ENCODE measurements around the gene ZNRF2.

The ZNRF2 gene

DNA sequence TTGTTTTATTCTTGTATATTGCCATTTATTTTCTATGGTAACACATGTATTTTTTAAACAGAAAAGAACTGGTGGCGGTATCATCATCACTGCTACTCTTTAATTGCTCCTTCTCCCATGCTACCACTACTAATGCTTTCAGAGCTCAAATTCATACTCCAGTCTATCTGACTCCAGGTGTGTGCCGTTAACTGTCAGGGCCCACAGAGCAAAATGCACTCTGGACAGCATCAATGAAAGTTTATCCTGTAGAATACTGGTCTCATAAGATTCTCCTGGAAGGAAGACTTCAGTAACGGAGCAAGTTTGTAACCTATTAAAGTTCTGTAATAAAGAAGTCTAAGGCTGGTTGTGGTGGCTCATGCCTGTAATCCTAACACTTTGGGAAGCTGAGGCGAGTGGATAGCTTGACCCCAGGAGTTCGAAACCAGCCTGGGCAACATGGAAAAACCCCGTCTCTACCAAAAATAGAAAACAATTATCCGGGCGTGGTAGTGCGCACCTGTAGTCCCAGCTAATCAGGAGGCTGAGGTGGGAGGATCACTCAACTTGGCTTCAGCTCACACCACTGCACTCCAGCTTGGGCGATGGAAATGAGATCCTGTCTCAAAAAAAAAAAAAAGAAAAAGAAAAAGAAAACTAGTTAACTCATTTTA, 18.4 kb downstream of the ZNRF2 start:
- H3K36me3 ChIP-seq (ENCODE audit: control insufficient read depth in 5 of 5, insufficient read depth in 5 of 5, low read length in 5 of 5), result no peaks in the 10 kb centered on the region
- H3K4me3 ChIP-seq (ENCODE audit: low read depth in 1 of 5, low read length in 5 of 5), result no peak overlapping the region
- no peak overlapping the region for H3K9ac ChIP-seq (ENCODE audit: low read length in 5 of 5)
- no peak overlapping the region for H3K27ac ChIP-seq (ENCODE audit: low read depth, low read length)
- no peaks in the 10 kb centered on the region for H3K9me3 ChIP-seq (ENCODE audit: control insufficient read depth in 5 of 5, low read length in 5 of 5)
- H3K4me1 ChIP-seq (ENCODE audit: control insufficient read depth in 5 of 5, insufficient read depth in 5 of 5, low read length in 5 of 5), result peaks cover 0 to 19% (median 5%) of the 10 kb centered on the region in 5 donors
- H3K27me3 ChIP-seq (ENCODE audit: control insufficient read depth in 5 of 5, insufficient read depth in 4 of 5, low read length in 5 of 5), result no peaks in the 10 kb centered on the region

DNA sequence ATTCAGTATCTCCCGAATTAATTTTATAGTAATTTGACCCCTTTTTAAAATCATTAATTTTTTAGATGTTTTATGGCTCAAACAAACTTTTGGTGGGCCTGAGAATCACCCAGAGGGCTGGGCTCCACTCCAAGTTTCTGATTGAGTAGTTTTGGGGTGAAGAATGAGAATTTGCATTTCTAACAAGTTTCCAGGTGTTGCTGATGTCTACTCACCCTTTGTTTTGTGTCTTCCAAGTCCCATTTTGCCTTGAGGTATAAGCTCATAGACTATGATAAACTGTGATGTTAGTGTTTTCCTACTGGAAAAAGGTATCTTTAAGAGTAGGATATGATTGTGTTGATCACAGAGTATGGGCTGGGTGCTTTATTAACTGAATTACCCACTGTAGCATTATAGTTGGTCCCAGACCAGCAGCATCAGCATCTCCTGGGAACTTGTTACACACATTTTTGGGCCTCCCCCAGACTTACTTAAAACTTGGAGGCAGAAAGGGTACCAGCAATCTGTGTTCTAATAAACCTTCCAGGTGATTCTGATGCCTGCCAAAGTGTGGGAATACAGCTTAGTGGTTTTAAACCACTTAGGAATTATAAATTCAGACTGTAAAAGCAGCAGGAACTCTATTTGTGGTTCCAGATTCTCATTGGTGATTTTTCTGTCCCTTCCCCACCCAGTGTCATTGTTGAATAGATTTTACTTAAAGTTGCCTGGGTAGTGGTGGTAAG, 19.1 kb downstream of the ZNRF2 start:
- Histone ChIP-seq H3K27ac (ENCODE audit: low read depth, low read length) (no peak overlapping the region), H3K4me3 (ENCODE audit: low read depth in 1 of 5, low read length in 5 of 5) (no peak overlapping the region), H3K9me3 (ENCODE audit: control insufficient read depth in 5 of 5, low read length in 5 of 5) (no peaks in the 10 kb centered on the region), H3K4me1 (ENCODE audit: control insufficient read depth in 5 of 5, insufficient read depth in 5 of 5, low read length in 5 of 5) (peaks cover 0 to 17% (median 5%) of the 10 kb centered on the region in 5 donors), H3K36me3 (ENCODE audit: control insufficient read depth in 5 of 5, insufficient read depth in 5 of 5, low read length in 5 of 5) (no peaks in the 10 kb centered on the region), H3K9ac (ENCODE audit: low read length in 5 of 5) (peak overlapping the region in 1 of 5 donors; percentile 35), H3K27me3 (ENCODE audit: control insufficient read depth in 5 of 5, insufficient read depth in 4 of 5, low read length in 5 of 5) (no peaks in the 10 kb centered on the region)

- Histone ChIP-seq H3K4me1 (ENCODE audit: control insufficient read depth in 5 of 5, insufficient read depth in 5 of 5, low read length in 5 of 5) (peaks cover 0 to 15% (median 5%) of the 10 kb centered on the region in 5 donors), H3K9ac (ENCODE audit: low read length in 5 of 5) (peak overlapping the region in 1 of 5 donors; percentile 35), H3K9me3 (ENCODE audit: control insufficient read depth in 5 of 5, low read length in 5 of 5) (no peaks in the 10 kb centered on the region), H3K36me3 (ENCODE audit: control insufficient read depth in 5 of 5, insufficient read depth in 5 of 5, low read length in 5 of 5) (no peaks in the 10 kb centered on the region), H3K4me3 (ENCODE audit: low read depth in 1 of 5, low read length in 5 of 5) (no peak overlapping the region), H3K27ac (ENCODE audit: low read depth, low read length) (no peak overlapping the region), H3K27me3 (ENCODE audit: control insufficient read depth in 5 of 5, insufficient read depth in 4 of 5, low read length in 5 of 5) (no peaks in the 10 kb centered on the region)
These were observed 19.9 kb downstream of the ZNRF2 start for GRCh38 chr7:30304177-30304884.

GRCh38 chr7:30306976-30307375, 22.6 kb downstream of the ZNRF2 start:
- Histone ChIP-seq H3K27ac (ENCODE audit: low read depth, low read length) (no peak overlapping the region), H3K9me3 (ENCODE audit: control insufficient read depth in 5 of 5, low read length in 5 of 5) (no peaks in the 10 kb centered on the region), H3K9ac (ENCODE audit: low read length in 5 of 5) (no peak overlapping the region), H3K4me3 (ENCODE audit: low read depth in 1 of 5, low read length in 5 of 5) (no peak overlapping the region), H3K36me3 (ENCODE audit: control insufficient read depth in 5 of 5, insufficient read depth in 5 of 5, low read length in 5 of 5) (no peaks in the 10 kb centered on the region), H3K27me3 (ENCODE audit: control insufficient read depth in 5 of 5, insufficient read depth in 4 of 5, low read length in 5 of 5) (no peaks in the 10 kb centered on the region), H3K4me1 (ENCODE audit: control insufficient read depth in 5 of 5, insufficient read depth in 5 of 5, low read length in 5 of 5) (peaks cover 0 to 6% (median 3%) of the 10 kb centered on the region in 5 donors)

GRCh38 chr7:30308389-30308788, 24.0 kb downstream of the ZNRF2 start:
- H3K9me3 ChIP-seq (ENCODE audit: control insufficient read depth in 5 of 5, low read length in 5 of 5), result no peaks in the 10 kb centered on the region
- no peaks in the 10 kb centered on the region for H3K27me3 ChIP-seq (ENCODE audit: control insufficient read depth in 5 of 5, insufficient read depth in 4 of 5, low read length in 5 of 5)
- no peak overlapping the region for H3K27ac ChIP-seq (ENCODE audit: low read depth, low read length)
- H3K36me3 ChIP-seq (ENCODE audit: control insufficient read depth in 5 of 5, insufficient read depth in 5 of 5, low read length in 5 of 5), result no peaks in the 10 kb centered on the region
- H3K9ac ChIP-seq (ENCODE audit: low read length in 5 of 5), result no peak overlapping the region
- H3K4me3 ChIP-seq (ENCODE audit: low read depth in 1 of 5, low read length in 5 of 5), result no peak overlapping the region
- peaks cover 0 to 12% (median 5%) of the 10 kb centered on the region in 5 donors for H3K4me1 ChIP-seq (ENCODE audit: control insufficient read depth in 5 of 5, insufficient read depth in 5 of 5, low read length in 5 of 5)

DNA sequence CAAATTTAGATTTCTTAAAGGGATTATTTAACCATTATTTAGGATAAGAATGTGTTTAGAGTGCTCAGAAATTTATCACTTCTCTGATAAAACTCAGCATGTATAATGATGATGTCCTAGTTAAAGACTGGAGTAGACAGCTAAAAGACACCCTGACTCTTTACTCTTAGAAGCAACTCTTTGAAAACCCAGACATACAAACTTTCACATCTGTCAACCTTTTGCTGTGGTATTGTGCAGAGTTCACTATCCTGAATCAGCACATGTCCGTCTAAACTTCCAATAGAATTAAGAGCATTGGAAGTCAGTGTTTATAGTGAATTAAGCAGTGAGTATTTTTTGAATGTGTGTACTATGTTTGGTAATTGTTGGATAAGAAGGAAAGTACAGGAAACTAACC, 24.9 kb downstream of the ZNRF2 start:
- H3K27ac ChIP-seq (ENCODE audit: low read depth, low read length), result no peak overlapping the region
- no peaks in the 10 kb centered on the region for H3K36me3 ChIP-seq (ENCODE audit: control insufficient read depth in 5 of 5, insufficient read depth in 5 of 5, low read length in 5 of 5)
- no peak overlapping the region for H3K9ac ChIP-seq (ENCODE audit: low read length in 5 of 5)
- no peaks in the 10 kb centered on the region for H3K27me3 ChIP-seq (ENCODE audit: control insufficient read depth in 5 of 5, insufficient read depth in 4 of 5, low read length in 5 of 5)
- H3K4me1 ChIP-seq (ENCODE audit: control insufficient read depth in 5 of 5, insufficient read depth in 5 of 5, low read length in 5 of 5), result peaks cover 0 to 10% (median 9%) of the 10 kb centered on the region in 5 donors
- no peaks in the 10 kb centered on the region for H3K9me3 ChIP-seq (ENCODE audit: control insufficient read depth in 5 of 5, low read length in 5 of 5)
- no peak overlapping the region for H3K4me3 ChIP-seq (ENCODE audit: low read depth in 1 of 5, low read length in 5 of 5)

GRCh38 chr7:30309842-30310435, 25.5 kb downstream of the ZNRF2 start:
- no peaks in the 10 kb centered on the region for H3K36me3 ChIP-seq (ENCODE audit: control insufficient read depth in 5 of 5, insufficient read depth in 5 of 5, low read length in 5 of 5)
- no peak overlapping the region for H3K4me3 ChIP-seq (ENCODE audit: low read depth in 1 of 5, low read length in 5 of 5)
- H3K27me3 ChIP-seq (ENCODE audit: control insufficient read depth in 5 of 5, insufficient read depth in 4 of 5, low read length in 5 of 5), result no peaks in the 10 kb centered on the region
- no peak overlapping the region for H3K9ac ChIP-seq (ENCODE audit: low read length in 5 of 5)
- no peak overlapping the region for H3K27ac ChIP-seq (ENCODE audit: low read depth, low read length)
- no peaks in the 10 kb centered on the region for H3K9me3 ChIP-seq (ENCODE audit: control insufficient read depth in 5 of 5, low read length in 5 of 5)
- peaks cover 0 to 10% (median 9%) of the 10 kb centered on the region in 5 donors for H3K4me1 ChIP-seq (ENCODE audit: control insufficient read depth in 5 of 5, insufficient read depth in 5 of 5, low read length in 5 of 5)

GRCh38 chr7:30310674-30311362, 26.4 kb downstream of the ZNRF2 start:
- peaks cover 0 to 10% (median 9%) of the 10 kb centered on the region in 5 donors for H3K4me1 ChIP-seq (ENCODE audit: control insufficient read depth in 5 of 5, insufficient read depth in 5 of 5, low read length in 5 of 5)
- H3K9ac ChIP-seq (ENCODE audit: low read length in 5 of 5), result no peak overlapping the region
- H3K36me3 ChIP-seq (ENCODE audit: control insufficient read depth in 5 of 5, insufficient read depth in 5 of 5, low read length in 5 of 5), result no peaks in the 10 kb centered on the region

GRCh38 chr7:30312178-30312577, 27.8 kb downstream of the ZNRF2 start:
- Histone ChIP-seq H3K36me3 (ENCODE audit: control insufficient read depth in 5 of 5, insufficient read depth in 5 of 5, low read length in 5 of 5) (no peaks in the 10 kb centered on the region), H3K4me3 (ENCODE audit: low read depth in 1 of 5, low read length in 5 of 5) (no peak overlapping the region), H3K4me1 (ENCODE audit: control insufficient read depth in 5 of 5, insufficient read depth in 5 of 5, low read length in 5 of 5) (peaks cover 0 to 10% (median 9%) of the 10 kb centered on the region in 5 donors), H3K9me3 (ENCODE audit: control insufficient read depth in 5 of 5, low read length in 5 of 5) (no peaks in the 10 kb centered on the region), H3K27ac (ENCODE audit: low read depth, low read length) (no peak overlapping the region), H3K27me3 (ENCODE audit: control insufficient read depth in 5 of 5, insufficient read depth in 4 of 5, low read length in 5 of 5) (no peaks in the 10 kb centered on the region), H3K9ac (ENCODE audit: low read length in 5 of 5) (no peak overlapping the region)

More at GRCh38 chr7:30310674-30311362, 26.4 kb downstream of the ZNRF2 start:
- Histone ChIP-seq H3K27ac (ENCODE audit: low read depth, low read length) (no peak overlapping the region), H3K4me3 (ENCODE audit: low read depth in 1 of 5, low read length in 5 of 5) (no peak overlapping the region), H3K27me3 (ENCODE audit: control insufficient read depth in 5 of 5, insufficient read depth in 4 of 5, low read length in 5 of 5) (no peaks in the 10 kb centered on the region), H3K9me3 (ENCODE audit: control insufficient read depth in 5 of 5, low read length in 5 of 5) (no peaks in the 10 kb centered on the region)

Measured in subcutaneous abdominal adipose tissue (tissue), 5 donors.